Memory B cell (primary cell): ENCODE results near the gene GRM8.

ENCODE experiments used
- ATAC-seq: fragments of 150-1000 bp; cut with Tn5 transposase; 2 replicates; pipeline ENCODE4 v1.10.0; 2021; ENCODE audit warnings: low read depth, mild to moderate bottlenecking, moderate library complexity
- DNase-seq, 2 donors: peaks; one replicate each; pipeline ENCODE4 v3.0.0; 2022; ENCODE audit warnings: low spot score in 2 of 2
- H3K27ac Mint-ChIP-seq: one replicate; pipeline ENCODE4 v1.8.0; 2022; ENCODE audit warnings: mild to moderate bottlenecking, moderate library complexity, mixed read lengths
- H3K27me3 Mint-ChIP-seq: one replicate; pipeline ENCODE4 v1.8.0; 2022; ENCODE audit warnings: mixed read lengths
- H3K36me3 Mint-ChIP-seq: one replicate; pipeline ENCODE4 v1.8.0; 2022; ENCODE audit warnings: mild to moderate bottlenecking, mixed read lengths
- H3K4me1 Mint-ChIP-seq: one replicate; pipeline ENCODE4 v1.8.0; 2022; ENCODE audit warnings: mixed read lengths
- H3K4me3 Mint-ChIP-seq: one replicate; pipeline ENCODE4 v1.8.0; 2022; ENCODE audit warnings: mild to moderate bottlenecking, moderate library complexity, mixed read lengths
- H3K9me3 Mint-ChIP-seq: one replicate; pipeline ENCODE4 v1.8.0; 2022; ENCODE audit warnings: mixed read lengths

GRM8 gene

DNA sequence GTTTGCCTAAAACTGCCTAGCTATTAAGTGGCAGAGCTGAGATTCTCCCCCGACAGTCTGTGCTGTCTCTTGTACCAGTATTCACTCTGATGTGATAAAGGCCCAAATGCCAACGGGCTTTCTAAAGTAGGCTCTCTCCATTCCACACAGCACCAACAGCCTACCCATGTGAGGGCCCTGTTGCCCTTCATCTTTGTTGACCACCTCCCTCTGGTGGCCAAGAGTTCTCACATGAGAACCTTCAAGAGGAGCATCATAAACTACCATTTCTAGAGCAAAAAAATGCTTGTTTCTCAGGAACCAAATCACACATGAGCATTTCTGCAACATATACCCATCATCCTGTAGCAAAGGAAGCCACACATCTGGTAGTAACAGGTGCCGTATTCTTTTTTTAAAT, 185.8 kb downstream of the GRM8 start:
- DNase-seq (no peak), ATAC-seq (no peak)
- no peaks in the 10 kb centered on the region for H3K36me3 Mint-ChIP-seq
- no peak overlapping the region for H3K27ac Mint-ChIP-seq
- H3K9me3 Mint-ChIP-seq = no peaks in the 10 kb centered on the region
- H3K27me3 Mint-ChIP-seq = no peaks in the 10 kb centered on the region
- H3K4me3 Mint-ChIP-seq = no peak overlapping the region
- no peaks in the 10 kb centered on the region for H3K4me1 Mint-ChIP-seq

- H3K4me1 Mint-ChIP-seq = no peaks in the 10 kb centered on the region
- no peak for ATAC-seq
- H3K9me3 Mint-ChIP-seq = no peaks in the 10 kb centered on the region
Measured at GRCh38 chr7:127059475-127059874, 193.3 kb downstream of the GRM8 start.

GRCh38 chr7:127057918-127058317, 194.8 kb downstream of the GRM8 start:
- no peaks in the 10 kb centered on the region for H3K27me3 Mint-ChIP-seq
- ATAC-seq (no peak), DNase-seq (no peak)
- H3K4me1 Mint-ChIP-seq = no peaks in the 10 kb centered on the region
- no peaks in the 10 kb centered on the region for H3K9me3 Mint-ChIP-seq
- no peak overlapping the region for H3K27ac Mint-ChIP-seq
- H3K36me3 Mint-ChIP-seq = no peaks in the 10 kb centered on the region
- no peak overlapping the region for H3K4me3 Mint-ChIP-seq

More at GRCh38 chr7:127059475-127059874, 193.3 kb downstream of the GRM8 start:
- H3K4me3 Mint-ChIP-seq = no peak overlapping the region
- H3K27me3 Mint-ChIP-seq = no peaks in the 10 kb centered on the region
- no peaks in the 10 kb centered on the region for H3K36me3 Mint-ChIP-seq
- no peak for DNase-seq
- no peak overlapping the region for H3K27ac Mint-ChIP-seq

- no peaks in the 10 kb centered on the region for H3K27me3 Mint-ChIP-seq
Measured at GRCh38 chr7:127056202-127056601, 196.5 kb downstream of the GRM8 start.

GRCh38 chr7:127047521-127047920, 205.2 kb downstream of the GRM8 start:
- Mint-ChIP-seq H3K9me3 (peaks cover 1% of the 10 kb centered on the region), H3K4me1 (no peaks in the 10 kb centered on the region), H3K27me3 (no peaks in the 10 kb centered on the region), H3K36me3 (no peaks in the 10 kb centered on the region), H3K27ac (no peak overlapping the region), H3K4me3 (no peak overlapping the region)
- ATAC-seq (no peak), DNase-seq (no peak)

More at GRCh38 chr7:127056202-127056601, 196.5 kb downstream of the GRM8 start:
- no peak overlapping the region for H3K4me3 Mint-ChIP-seq
- ATAC-seq (no peak), DNase-seq (no peak)
- no peaks in the 10 kb centered on the region for H3K9me3 Mint-ChIP-seq
- H3K4me1 Mint-ChIP-seq = no peaks in the 10 kb centered on the region
- H3K27ac Mint-ChIP-seq = no peak overlapping the region
- H3K36me3 Mint-ChIP-seq = no peaks in the 10 kb centered on the region

DNA sequence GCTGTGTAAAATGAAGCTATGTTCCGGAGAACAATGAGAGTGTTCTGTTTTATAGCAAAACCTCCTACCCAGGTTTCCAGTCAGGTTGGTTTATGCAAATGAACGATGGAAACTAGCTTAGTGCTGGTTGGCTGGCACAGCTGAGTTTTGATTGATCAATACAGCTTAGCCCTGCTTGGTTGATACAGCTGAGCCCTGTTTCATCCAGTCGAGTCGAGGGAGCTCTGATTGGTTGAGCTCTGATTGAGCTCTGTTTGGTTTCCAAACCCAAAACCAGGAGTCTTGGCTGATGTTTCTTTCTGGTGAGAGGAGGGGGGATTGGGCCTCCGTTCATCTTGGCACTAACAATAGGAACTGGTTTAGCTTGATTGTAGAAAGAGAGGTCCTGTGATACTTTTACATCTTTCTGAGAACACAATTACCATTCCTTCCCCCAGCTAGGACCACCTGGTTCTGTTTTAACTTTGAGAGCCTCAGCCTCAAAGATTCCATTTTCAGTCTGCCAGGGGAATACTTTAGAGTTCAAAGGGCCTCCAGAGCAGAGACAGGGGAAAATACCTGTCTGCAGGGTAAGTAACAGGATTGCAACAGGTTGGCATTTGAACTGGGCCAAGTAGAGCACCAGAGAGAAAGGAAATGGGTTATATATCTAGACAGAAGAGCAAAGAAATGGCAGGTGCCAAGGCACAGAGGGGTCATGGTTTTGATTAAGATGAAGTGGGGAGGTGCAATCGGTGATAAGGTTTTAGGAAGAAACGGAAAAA, 210.9 kb downstream of the GRM8 start:
- Mint-ChIP-seq H3K9me3 (peaks cover 8% of the 10 kb centered on the region), H3K4me3 (no peak overlapping the region), H3K36me3 (no peaks in the 10 kb centered on the region), H3K4me1 (no peaks in the 10 kb centered on the region), H3K27ac (no peak overlapping the region), H3K27me3 (peaks cover 4% of the 10 kb centered on the region)
- DNase-seq = no peak
- no peak for ATAC-seq

- ATAC-seq (no peak), DNase-seq (no peak)
- Mint-ChIP-seq H3K9me3 (peaks cover 8% of the 10 kb centered on the region), H3K4me1 (no peaks in the 10 kb centered on the region), H3K27ac (no peak overlapping the region), H3K36me3 (no peaks in the 10 kb centered on the region), H3K4me3 (no peak overlapping the region), H3K27me3 (peaks cover 6% of the 10 kb centered on the region)
Measured at GRCh38 chr7:127040042-127040441, 212.7 kb downstream of the GRM8 start.

GRCh38 chr7:127039541-127039940, 213.2 kb downstream of the GRM8 start:
- Mint-ChIP-seq H3K4me1 (no peaks in the 10 kb centered on the region), H3K27me3 (peaks cover 6% of the 10 kb centered on the region), H3K4me3 (no peak overlapping the region), H3K36me3 (no peaks in the 10 kb centered on the region), H3K9me3 (peaks cover 8% of the 10 kb centered on the region), H3K27ac (no peak overlapping the region)
- ATAC-seq = no peak
- no peak for DNase-seq

DNA sequence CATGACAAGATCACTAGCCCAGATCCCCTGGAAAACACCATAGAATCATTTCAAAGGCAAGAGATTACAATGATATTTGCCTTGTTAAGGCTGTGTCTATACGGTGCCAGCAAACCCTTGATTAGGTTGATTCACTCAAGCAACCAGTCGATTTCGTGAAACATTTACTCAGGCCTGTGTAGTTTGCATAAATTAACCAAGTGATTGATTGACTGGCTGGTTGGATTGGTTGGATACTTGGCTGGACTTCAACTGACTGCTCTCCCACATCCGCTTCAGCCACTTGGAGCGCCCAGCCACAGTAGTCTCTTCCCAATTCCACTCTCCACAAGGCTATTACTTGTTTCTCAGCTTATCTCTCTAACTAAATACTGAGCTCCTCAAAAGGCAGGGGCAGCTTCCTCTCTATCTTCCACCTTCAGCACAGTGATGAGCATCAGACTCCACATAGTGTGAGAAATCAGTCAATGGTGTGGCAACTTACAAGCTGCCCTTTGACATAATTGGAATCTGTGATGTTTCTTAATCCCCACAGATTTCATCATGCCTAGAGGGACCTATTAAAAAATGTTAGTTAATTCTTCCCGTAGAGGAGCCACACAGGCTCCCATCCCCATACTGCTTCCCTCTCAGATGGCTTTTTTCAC, 217.4 kb downstream of the GRM8 start:
- H3K9me3 Mint-ChIP-seq = peaks cover 5% of the 10 kb centered on the region
- DNase-seq (no peak), ATAC-seq (no peak)
- no peaks in the 10 kb centered on the region for H3K36me3 Mint-ChIP-seq
- H3K4me3 Mint-ChIP-seq = no peak overlapping the region
- peaks cover 6% of the 10 kb centered on the region for H3K27me3 Mint-ChIP-seq
- no peak overlapping the region for H3K27ac Mint-ChIP-seq
- H3K4me1 Mint-ChIP-seq = no peaks in the 10 kb centered on the region

DNA sequence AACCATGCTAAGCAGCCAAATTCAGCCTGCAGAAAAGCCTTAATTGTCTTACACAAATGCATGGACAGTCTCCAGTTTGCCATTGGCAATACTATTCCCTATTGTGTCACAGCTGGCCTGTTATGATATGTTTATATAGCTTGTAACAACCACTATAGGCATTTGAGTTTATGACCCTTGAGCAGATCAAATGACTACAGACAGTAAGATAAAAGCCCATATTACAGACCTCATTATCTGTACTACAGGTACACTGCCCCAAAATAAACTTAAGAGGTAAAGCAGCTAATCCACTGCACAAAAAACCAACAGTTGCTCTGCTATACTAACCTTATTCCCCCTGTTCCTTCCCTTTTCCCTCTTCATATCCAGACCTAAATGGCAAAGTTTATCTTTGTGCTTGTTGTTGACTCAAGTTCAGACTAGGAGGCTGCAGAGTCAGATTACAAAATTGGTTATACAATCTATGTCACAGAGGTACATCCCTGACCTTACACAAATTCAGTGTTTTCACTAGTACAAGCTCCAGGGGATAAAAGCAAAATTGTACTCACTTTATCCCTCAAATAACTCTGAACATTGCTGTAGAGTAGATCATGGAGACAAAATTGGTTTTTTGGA, 218.4 kb downstream of the GRM8 start:
- Mint-ChIP-seq H3K27me3 (peaks cover 6% of the 10 kb centered on the region), H3K27ac (no peak overlapping the region), H3K4me3 (no peak overlapping the region), H3K36me3 (no peaks in the 10 kb centered on the region), H3K4me1 (no peaks in the 10 kb centered on the region), H3K9me3 (peaks cover 4% of the 10 kb centered on the region)
- DNase-seq (no peak), ATAC-seq (no peak)

DNA sequence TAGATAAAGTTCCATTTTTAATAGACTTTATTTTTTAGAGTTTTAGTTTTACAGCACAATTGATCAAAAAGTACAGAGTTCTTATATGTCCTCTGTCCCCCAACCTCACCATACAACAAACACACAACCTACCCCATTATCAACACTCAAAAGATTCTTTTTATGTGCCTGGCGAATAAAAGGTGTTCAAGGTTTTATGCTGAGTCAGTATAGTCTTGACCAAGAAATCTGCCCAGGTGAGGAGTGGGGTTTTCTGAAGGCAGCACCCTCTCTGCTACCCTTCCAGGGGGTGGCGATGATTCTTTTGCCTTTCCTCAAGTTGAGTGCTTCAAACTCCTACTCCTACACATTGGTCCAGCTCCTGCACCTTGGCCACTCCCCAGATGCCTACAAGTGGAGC, 222.9 kb downstream of the GRM8 start:
- Mint-ChIP-seq H3K36me3 (no peaks in the 10 kb centered on the region), H3K27me3 (no peaks in the 10 kb centered on the region), H3K9me3 (peaks cover 5% of the 10 kb centered on the region), H3K4me1 (no peaks in the 10 kb centered on the region), H3K27ac (no peak overlapping the region), H3K4me3 (no peak overlapping the region)
- DNase-seq = no peak
- ATAC-seq = no peak

GRCh38 chr7:127021857-127022256, 230.9 kb downstream of the GRM8 start:
- Mint-ChIP-seq H3K9me3 (peaks cover 2% of the 10 kb centered on the region), H3K27ac (no peak overlapping the region), H3K27me3 (no peaks in the 10 kb centered on the region), H3K36me3 (no peaks in the 10 kb centered on the region), H3K4me3 (no peak overlapping the region), H3K4me1 (no peaks in the 10 kb centered on the region)
- ATAC-seq (no peak), DNase-seq (no peak)

- Mint-ChIP-seq H3K36me3 (no peaks in the 10 kb centered on the region), H3K4me1 (no peaks in the 10 kb centered on the region), H3K4me3 (no peak overlapping the region), H3K27me3 (no peaks in the 10 kb centered on the region), H3K27ac (no peak overlapping the region), H3K9me3 (peaks cover 2% of the 10 kb centered on the region)
- no peak for ATAC-seq
- DNase-seq = no peak
Measured at GRCh38 chr7:127021019-127021738, 231.6 kb downstream of the GRM8 start.

- Mint-ChIP-seq H3K27ac (no peak overlapping the region), H3K4me1 (no peaks in the 10 kb centered on the region), H3K36me3 (no peaks in the 10 kb centered on the region), H3K9me3 (peaks cover 1% of the 10 kb centered on the region), H3K4me3 (no peak overlapping the region), H3K27me3 (peaks cover 2% of the 10 kb centered on the region)
- DNase-seq (no peak), ATAC-seq (no peak)
Measured at GRCh38 chr7:127018889-127019288, 233.9 kb downstream of the GRM8 start.
